BE2C (cell line): Measurements from ENCODE around the gene REL.

Experiments used
- DNase-seq: peaks from one replicate; pipeline ENCODE4 v3.0.0-alpha.2; 2020
- H3K27me3 ChIP-seq: fragments of 250-450 bp; sonication (Bioruptor Pico); 2 replicates; pipeline ENCODE4 v1.5.1; 2020; ENCODE audit warnings: mild to moderate bottlenecking
- H3K36me3 ChIP-seq: fragments of 250-450 bp; sonication (Bioruptor Pico); 2 replicates; pipeline ENCODE4 v1.5.1; 2020; ENCODE audit warnings: mild to moderate bottlenecking
- H3K4me1 ChIP-seq: fragments of 250-450 bp; sonication (Bioruptor Pico); 2 replicates; pipeline ENCODE4 v1.5.1; 2020
- H3K4me3 ChIP-seq: 2 replicates; pipeline ENCODE4 v1.5.1; 2011; ENCODE audit warnings: low read depth, low read length
- H3K9me3 ChIP-seq: fragments of 250-450 bp; sonication (Bioruptor Pico); 2 replicates; pipeline ENCODE4 v1.5.1; 2020
- CTCF ChIP-seq: IDR thresholded peaks from 2 replicates; pipeline ENCODE4 v1.5.1; 2012; ENCODE audit warnings: mild to moderate bottlenecking, low read depth, low read length

REL gene

DNA sequence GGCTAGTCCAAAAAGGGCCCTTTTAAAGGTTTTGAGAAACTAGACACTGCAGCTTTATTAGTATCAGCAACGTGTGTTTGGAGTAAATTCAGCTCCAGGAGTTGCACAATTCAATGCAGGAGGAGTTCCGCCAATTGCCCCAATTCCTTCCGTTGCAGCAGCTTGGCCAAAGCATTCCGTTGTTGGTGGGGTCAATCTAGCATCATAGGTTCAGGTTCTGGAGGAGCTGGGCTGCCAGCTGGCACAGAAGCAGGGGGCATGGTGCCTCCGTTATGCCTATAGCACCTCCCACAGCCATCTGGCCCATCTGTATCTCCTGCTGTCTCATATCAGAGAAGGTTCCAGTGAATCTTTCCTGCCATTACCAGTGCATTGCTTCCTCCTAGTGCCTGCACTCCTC is 55.4 kb downstream of the REL start:
- TF ChIP-seq CTCF, result no peak
- Histone ChIP-seq H3K36me3 (no peaks in the 10 kb centered on the region), H3K4me3 (no peak overlapping the region), H3K4me1 (no peaks in the 10 kb centered on the region), H3K9me3 (no peaks in the 10 kb centered on the region), H3K27me3 (no peaks in the 10 kb centered on the region)
- no peak for DNase-seq

- Histone ChIP-seq H3K36me3 (no peaks in the 10 kb centered on the region), H3K4me3 (no peak overlapping the region), H3K4me1 (no peaks in the 10 kb centered on the region), H3K27me3 (no peaks in the 10 kb centered on the region), H3K9me3 (no peaks in the 10 kb centered on the region)
- TF ChIP-seq CTCF, result no peak
- no peak for DNase-seq
Observed at GRCh38 chr2:60938301-60938700, 56.9 kb downstream of the REL start.

GRCh38 chr2:60939622-60940021 is 58.2 kb downstream of the REL start:
- H3K27me3 ChIP-seq, result no peaks in the 10 kb centered on the region
- DNase-seq, result no peak

GRCh38 chr2:60945341-60945740 is 64.0 kb downstream of the REL start:
- Histone ChIP-seq H3K4me3 (no peak overlapping the region), H3K9me3 (no peaks in the 10 kb centered on the region), H3K27me3 (no peaks in the 10 kb centered on the region), H3K36me3 (no peaks in the 10 kb centered on the region), H3K4me1 (no peaks in the 10 kb centered on the region)
- TF ChIP-seq CTCF, result no peak
- no peak for DNase-seq

More at GRCh38 chr2:60939622-60940021, 58.2 kb downstream of the REL start:
- no peak overlapping the region for H3K4me3 ChIP-seq
- no peaks in the 10 kb centered on the region for H3K9me3 ChIP-seq
- H3K36me3 ChIP-seq, result no peaks in the 10 kb centered on the region
- H3K4me1 ChIP-seq, result no peaks in the 10 kb centered on the region
- TF ChIP-seq CTCF, result no peak

GRCh38 chr2:60947056-60947455 is 65.7 kb downstream of the REL start:
- Histone ChIP-seq H3K4me3 (no peak overlapping the region), H3K36me3 (no peaks in the 10 kb centered on the region)
- no peak for TF ChIP-seq CTCF

DNA sequence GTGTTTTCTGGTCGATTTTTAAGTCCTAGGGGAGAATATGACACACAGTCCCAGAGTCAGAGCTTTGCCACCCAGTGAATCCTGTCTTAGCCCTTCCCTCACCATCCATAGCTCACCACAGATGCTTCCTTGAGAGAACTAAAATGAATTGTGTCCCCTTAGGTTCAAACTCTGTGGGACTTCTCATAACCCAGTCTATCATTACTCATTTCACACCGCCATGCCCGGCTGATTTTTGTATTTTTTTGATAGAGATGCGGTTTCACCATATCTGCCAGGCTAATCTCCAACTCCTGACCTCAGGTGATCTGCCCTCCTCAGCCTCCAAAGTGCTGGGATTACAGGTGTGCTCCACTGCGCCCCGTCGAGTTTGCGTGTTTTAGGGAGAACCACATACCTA is 66.8 kb downstream of the REL start:
- Histone ChIP-seq H3K4me3 (no peak overlapping the region), H3K9me3 (no peaks in the 10 kb centered on the region), H3K36me3 (no peaks in the 10 kb centered on the region), H3K27me3 (no peaks in the 10 kb centered on the region), H3K4me1 (no peaks in the 10 kb centered on the region)
- TF ChIP-seq CTCF, result no peak
- no peak for DNase-seq

More at GRCh38 chr2:60947056-60947455, 65.7 kb downstream of the REL start:
- no peaks in the 10 kb centered on the region for H3K9me3 ChIP-seq
- no peaks in the 10 kb centered on the region for H3K27me3 ChIP-seq
- DNase-seq, result no peak
- H3K4me1 ChIP-seq, result no peaks in the 10 kb centered on the region
